NT2/D1 (cell line): Measurements from ENCODE around the gene ZNF878.

Source experiments
- SUZ12 ChIP-seq: IDR thresholded peaks from 2 replicates; pipeline ENCODE4 v1.6.1; 2011; ENCODE audit not compliant: insufficient read length, insufficient read depth; ENCODE audit errors: extremely low read depth
- YY1 ChIP-seq: IDR thresholded peaks from 2 replicates; pipeline ENCODE4 v1.6.1; 2011; ENCODE audit not compliant: insufficient read length, insufficient read depth

- TF ChIP-seq YY1: no peak
- TF ChIP-seq SUZ12: no peak
Observed at GRCh38 chr19:12052091-12052496, 667 bp downstream of the ZNF878 start.
